ENCODE measurements around the gene MRPL44. TPM values are rescaled to one million over a fixed set of nuclear protein-coding genes. Genes with fewer than 3 reads are reported as not detected.

MRPL44 gene
- total and polyA plus RNA-seq, 2 of the 13 experiments (the other 11 are each of a cell fraction or from before 2014, with no cell fraction given) = 38.4 to 78.0 TPM

- TF ChIP-seq ZNF510 (CRISPR knock-in tag; IDR thresholded peaks at IDR 0.05; ENCODE audit: low read depth) = no peak
- TF ChIP-seq ARNT (IDR thresholded peaks at IDR 0.05) = no peak
- TF ChIP-seq KDM3A (CRISPR knock-in tag; IDR thresholded peaks at IDR 0.05; ENCODE audit: low read depth) = peak; percentile 55; the same call in 1 of the 2 replicates
- no peak for TF ChIP-seq MXD3 (CRISPR knock-in tag; IDR thresholded peaks at IDR 0.05)
- TF ChIP-seq ZNF318 (CRISPR knock-in tag; IDR thresholded peaks at IDR 0.05) = no peak
- TF ChIP-seq MED13 (CRISPR knock-in tag; IDR thresholded peaks at IDR 0.05) = no peak
- no peak for TF ChIP-seq KLF16 (CRISPR knock-in tag; IDR thresholded peaks at IDR 0.05)
- TF ChIP-seq ZFP36L2 (CRISPR knock-in tag; IDR thresholded peaks at IDR 0.05) = 0 out of 2 replicates have a peak, but pooled peaks have one; percentile 10
- 0 out of 2 replicates have a peak, but pooled peaks have one; percentile 41 for TF ChIP-seq TIGD3 (CRISPR knock-in tag; IDR thresholded peaks at IDR 0.05; ENCODE audit: borderline replicate concordance)
- no peak for TF ChIP-seq CREB1 (IDR thresholded peaks at IDR 0.05)
- TF ChIP-seq CREB1 (CRISPR knock-in tag; IDR thresholded peaks at IDR 0.05) = no peak
- TF ChIP-seq ZNF326 (CRISPR knock-in tag; IDR thresholded peaks at IDR 0.05; ENCODE audit: borderline replicate concordance) = no peak
- TF ChIP-seq ZNF878 (CRISPR knock-in tag; IDR thresholded peaks at IDR 0.05) = no peak
- TF ChIP-seq HINFP (CRISPR knock-in tag; IDR thresholded peaks at IDR 0.05; ENCODE audit: low read depth) = no peak; the same call in 1 of the 2 replicates
- TF ChIP-seq NCOR1 (IDR thresholded peaks at IDR 0.05; ENCODE audit: borderline replicate concordance, low read length) = no peak
- TF ChIP-seq MYNN (CRISPR knock-in tag; IDR thresholded peaks at IDR 0.05; ENCODE audit: low read depth) = 0 out of 2 replicates have a peak, but pooled peaks have one; percentile 44
Observed at GRCh38 chr2:223944166-223944702, 13.0 kb upstream of the MRPL44 start (continued).

Measured in HepG2 (cell line).